ENCODE measurements around the gene GPC6. TPM values are rescaled to one million over a fixed set of nuclear protein-coding genes. Genes with fewer than 3 reads are reported as not detected.

Gene GPC6
- polyA plus RNA-seq, 1 donor from 2014 or later, result 9.0 TPM

DNA sequence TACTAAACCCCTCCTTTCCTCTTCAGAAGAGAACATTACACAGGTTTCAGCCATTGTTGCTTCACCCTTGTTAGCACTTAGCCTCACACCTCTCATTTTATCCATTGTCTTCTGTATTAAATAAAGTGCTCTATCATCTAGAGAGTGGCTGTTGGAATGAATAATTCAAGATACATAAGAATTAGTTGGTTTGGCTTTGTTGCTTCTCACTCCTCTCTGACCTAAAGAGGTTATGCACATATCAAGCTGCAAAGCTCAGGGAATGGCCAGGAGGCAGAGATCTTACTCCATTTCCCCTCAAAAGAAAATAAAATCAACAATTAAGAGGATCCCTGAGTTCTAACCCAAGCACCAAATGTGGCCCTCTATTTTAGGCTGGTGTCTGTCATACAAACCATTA, 1173.2 kb downstream of the GPC6 start:
- Histone ChIP-seq H2AFZ (ENCODE audit: low read depth, low read length) (no peak overlapping the region), H3K27ac (ENCODE audit: low read length) (no peak overlapping the region), H3K9ac (ENCODE audit: low read length) (no peak overlapping the region), H3K4me2 (ENCODE audit: low read length) (no peak overlapping the region), H3K36me3 (ENCODE audit: insufficient read depth, low read length) (no peaks in the 10 kb centered on the region), H4K20me1 (ENCODE audit: insufficient read depth) (no peaks in the 10 kb centered on the region), H3K4me3 (ENCODE audit: low read length) (no peak overlapping the region), H3K79me2 (replicated peaks; ENCODE audit: insufficient read depth, low read length) (no peaks in the 10 kb centered on the region), H3K9me2 (ENCODE audit: insufficient read depth, low read length) (no peaks in the 10 kb centered on the region), H3K27me3 (ENCODE audit: insufficient read depth, low read depth, low read length) (no peaks in the 10 kb centered on the region), H3K9me3 (ENCODE audit: low read length) (no peaks in the 10 kb centered on the region), H3F3A (ENCODE audit: insufficient read depth, low read length, poor library complexity, severe bottlenecking) (no peaks in the 10 kb centered on the region)
- TF ChIP-seq TAF1 (IDR thresholded peaks at IDR 0.05; ENCODE audit: low read depth) (no peak), EZH2 (IDR thresholded peaks at IDR 0.05; ENCODE audit: borderline replicate concordance, insufficient read depth, low read length, poor library complexity, severe bottlenecking) (no peak), POLR2AphosphoS5 (IDR thresholded peaks at IDR 0.05) (no peak), EP300 (conservative IDR thresholded peaks at IDR 0.05; ENCODE audit: poor library complexity, severe bottlenecking) (no peak), SMC3 (conservative IDR thresholded peaks at IDR 0.05; ENCODE audit: poor library complexity) (no peak), MXI1 (conservative IDR thresholded peaks at IDR 0.05; ENCODE audit: poor library complexity, severe bottlenecking) (no peak), RAD21 (conservative IDR thresholded peaks at IDR 0.05) (no peak)
- TF ChIP-seq, protein P1, sequence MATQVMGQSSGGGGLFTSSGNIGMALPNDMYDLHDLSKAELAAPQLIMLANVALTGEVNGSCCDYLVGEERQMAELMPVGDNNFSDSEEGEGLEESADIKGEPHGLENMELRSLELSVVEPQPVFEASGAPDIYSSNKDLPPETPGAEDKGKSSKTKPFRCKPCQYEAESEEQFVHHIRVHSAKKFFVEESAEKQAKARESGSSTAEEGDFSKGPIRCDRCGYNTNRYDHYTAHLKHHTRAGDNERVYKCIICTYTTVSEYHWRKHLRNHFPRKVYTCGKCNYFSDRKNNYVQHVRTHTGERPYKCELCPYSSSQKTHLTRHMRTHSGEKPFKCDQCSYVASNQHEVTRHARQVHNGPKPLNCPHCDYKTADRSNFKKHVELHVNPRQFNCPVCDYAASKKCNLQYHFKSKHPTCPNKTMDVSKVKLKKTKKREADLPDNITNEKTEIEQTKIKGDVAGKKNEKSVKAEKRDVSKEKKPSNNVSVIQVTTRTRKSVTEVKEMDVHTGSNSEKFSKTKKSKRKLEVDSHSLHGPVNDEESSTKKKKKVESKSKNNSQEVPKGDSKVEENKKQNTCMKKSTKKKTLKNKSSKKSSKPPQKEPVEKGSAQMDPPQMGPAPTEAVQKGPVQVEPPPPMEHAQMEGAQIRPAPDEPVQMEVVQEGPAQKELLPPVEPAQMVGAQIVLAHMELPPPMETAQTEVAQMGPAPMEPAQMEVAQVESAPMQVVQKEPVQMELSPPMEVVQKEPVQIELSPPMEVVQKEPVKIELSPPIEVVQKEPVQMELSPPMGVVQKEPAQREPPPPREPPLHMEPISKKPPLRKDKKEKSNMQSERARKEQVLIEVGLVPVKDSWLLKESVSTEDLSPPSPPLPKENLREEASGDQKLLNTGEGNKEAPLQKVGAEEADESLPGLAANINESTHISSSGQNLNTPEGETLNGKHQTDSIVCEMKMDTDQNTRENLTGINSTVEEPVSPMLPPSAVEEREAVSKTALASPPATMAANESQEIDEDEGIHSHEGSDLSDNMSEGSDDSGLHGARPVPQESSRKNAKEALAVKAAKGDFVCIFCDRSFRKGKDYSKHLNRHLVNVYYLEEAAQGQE (IDR thresholded peaks at IDR 0.05; ENCODE audit: borderline replicate concordance), result no peak
- TF ChIP-seq, protein P2, sequence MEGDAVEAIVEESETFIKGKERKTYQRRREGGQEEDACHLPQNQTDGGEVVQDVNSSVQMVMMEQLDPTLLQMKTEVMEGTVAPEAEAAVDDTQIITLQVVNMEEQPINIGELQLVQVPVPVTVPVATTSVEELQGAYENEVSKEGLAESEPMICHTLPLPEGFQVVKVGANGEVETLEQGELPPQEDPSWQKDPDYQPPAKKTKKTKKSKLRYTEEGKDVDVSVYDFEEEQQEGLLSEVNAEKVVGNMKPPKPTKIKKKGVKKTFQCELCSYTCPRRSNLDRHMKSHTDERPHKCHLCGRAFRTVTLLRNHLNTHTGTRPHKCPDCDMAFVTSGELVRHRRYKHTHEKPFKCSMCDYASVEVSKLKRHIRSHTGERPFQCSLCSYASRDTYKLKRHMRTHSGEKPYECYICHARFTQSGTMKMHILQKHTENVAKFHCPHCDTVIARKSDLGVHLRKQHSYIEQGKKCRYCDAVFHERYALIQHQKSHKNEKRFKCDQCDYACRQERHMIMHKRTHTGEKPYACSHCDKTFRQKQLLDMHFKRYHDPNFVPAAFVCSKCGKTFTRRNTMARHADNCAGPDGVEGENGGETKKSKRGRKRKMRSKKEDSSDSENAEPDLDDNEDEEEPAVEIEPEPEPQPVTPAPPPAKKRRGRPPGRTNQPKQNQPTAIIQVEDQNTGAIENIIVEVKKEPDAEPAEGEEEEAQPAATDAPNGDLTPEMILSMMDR (IDR thresholded peaks at IDR 0.05; ENCODE audit: poor library complexity, severe bottlenecking), result no peak

DNA sequence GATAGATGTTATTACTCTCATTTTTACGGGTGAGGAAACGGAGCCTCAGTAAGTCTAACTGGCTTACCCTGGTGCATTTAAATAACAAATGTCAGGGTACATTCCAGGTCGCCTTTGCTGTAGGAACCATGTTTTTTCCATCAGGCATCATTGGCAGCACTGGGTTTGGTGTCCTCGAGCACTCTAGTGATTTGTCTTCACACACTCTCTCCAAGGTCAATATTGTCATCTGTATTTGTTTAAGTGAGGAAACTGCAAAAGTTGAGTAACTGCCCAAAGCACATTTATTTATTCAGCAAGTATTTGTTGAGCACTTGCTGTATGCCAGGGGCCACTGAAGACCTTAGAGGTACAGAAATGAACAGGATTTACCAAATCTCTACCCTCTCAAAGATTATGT, 1174.3 kb downstream of the GPC6 start:
- TF ChIP-seq EZH2 (IDR thresholded peaks at IDR 0.05; ENCODE audit: borderline replicate concordance, insufficient read depth, low read length, poor library complexity, severe bottlenecking), result no peak
- no peak for TF ChIP-seq EP300 (conservative IDR thresholded peaks at IDR 0.05; ENCODE audit: poor library complexity, severe bottlenecking)
- TF ChIP-seq, protein P1 (IDR thresholded peaks at IDR 0.05; ENCODE audit: borderline replicate concordance), result no peak
- TF ChIP-seq MXI1 (conservative IDR thresholded peaks at IDR 0.05; ENCODE audit: poor library complexity, severe bottlenecking), result no peak
- TF ChIP-seq POLR2AphosphoS5 (IDR thresholded peaks at IDR 0.05), result no peak
- Histone ChIP-seq H3K4me3 (ENCODE audit: low read length) (no peak overlapping the region), H3K9ac (ENCODE audit: low read length) (no peak overlapping the region), H3K9me3 (ENCODE audit: low read length) (no peaks in the 10 kb centered on the region), H4K20me1 (ENCODE audit: insufficient read depth) (no peaks in the 10 kb centered on the region), H3K27ac (ENCODE audit: low read length) (no peak overlapping the region), H3K36me3 (ENCODE audit: insufficient read depth, low read length) (no peaks in the 10 kb centered on the region), H3K4me2 (ENCODE audit: low read length) (no peak overlapping the region), H3K27me3 (ENCODE audit: insufficient read depth, low read depth, low read length) (no peaks in the 10 kb centered on the region), H3K79me2 (replicated peaks; ENCODE audit: insufficient read depth, low read length) (no peaks in the 10 kb centered on the region), H3F3A (ENCODE audit: insufficient read depth, low read length, poor library complexity, severe bottlenecking) (no peaks in the 10 kb centered on the region), H2AFZ (ENCODE audit: low read depth, low read length) (no peak overlapping the region), H3K9me2 (ENCODE audit: insufficient read depth, low read length) (no peaks in the 10 kb centered on the region)

Data from neural cell (in vitro differentiated cells).